IMR-90 (cell line): ENCODE data around the gene CA4. TPM values are rescaled to one million over a fixed set of nuclear protein-coding genes. Genes with fewer than 3 reads are reported as not detected.

Experiments used
- ATAC-seq: fragments of 200-7000 bp; cut with Tn5 transposase; 2 replicates; pipeline ENCODE4 v1.9.1; 2020; ENCODE audit warnings: low read depth, mild to moderate bottlenecking, moderate library complexity
- BruUV-seq: library from RNA; stranded (reverse); fragments of 400-500 nt; replicated peaks from 2 replicates; lab custom pipeline; 2021; lab: Mats Ljungman, UMichigan
- CTCF ChIA-PET: fragments of 300-600 bp; formaldehyde crosslinking; extraction: SDS; loops from one replicate; lab custom pipeline; 2021; ENCODE audit warnings: antibody characterized with exemption; lab: Yijun Ruan, JAX
- POLR2A ChIA-PET: fragments of 300-600 bp; sonication (Branson Sonifier 250); formaldehyde crosslinking; loops from one replicate; lab custom pipeline; 2022; ENCODE audit warnings: antibody characterized with exemption; ENCODE audit not compliant: unreplicated experiment; lab: Charles Lee
- DNase-seq: peaks from one replicate; pipeline ENCODE4 v3.0.0; 2013
- H2AFZ ChIP-seq: replicated peaks from 2 replicates; pipeline ENCODE3; 2013; ENCODE audit warnings: low read length, mild to moderate bottlenecking; ENCODE audit not compliant: poor library complexity
- H2AK5ac ChIP-seq: 2 replicates; pipeline ENCODE4 v1.6.1; 2013; ENCODE audit warnings: low read depth, low read length, inconsistent platforms
- H2AK9ac ChIP-seq: replicated peaks from 2 replicates; pipeline ENCODE3; 2013; ENCODE audit warnings: mild to moderate bottlenecking, low read depth, low read length, moderate library complexity; ENCODE audit not compliant: poor library complexity
- H2BK120ac ChIP-seq: 2 replicates; pipeline ENCODE4 v1.6.1; 2013; ENCODE audit warnings: low read depth, low read length, inconsistent platforms
- H2BK15ac ChIP-seq: 3 replicates; pipeline ENCODE4 v1.6.1; 2013; ENCODE audit warnings: low read depth, low read length, inconsistent platforms
- H2BK20ac ChIP-seq: 2 replicates; pipeline ENCODE4 v1.6.1; 2013; ENCODE audit warnings: low read depth, mild to moderate bottlenecking, inconsistent platforms, low read length, moderate library complexity
- H2BK5ac ChIP-seq: 2 replicates; pipeline ENCODE4 v1.6.1; 2013; ENCODE audit warnings: mild to moderate bottlenecking, low read depth, low read length, inconsistent platforms; ENCODE audit not compliant: poor library complexity, severe bottlenecking
- H3K14ac ChIP-seq: replicated peaks from 2 replicates; pipeline ENCODE4 v1.6.1; 2013; ENCODE audit warnings: low read depth, low read length, inconsistent platforms
- H3K18ac ChIP-seq: 2 replicates; pipeline ENCODE4 v1.6.1; 2013; ENCODE audit warnings: low read depth, low read length, control low read depth
- H3K23ac ChIP-seq: 2 replicates; pipeline ENCODE4 v1.6.1; 2013; ENCODE audit warnings: low read depth, low read length, inconsistent platforms
- H3K27ac ChIP-seq: 2 replicates; pipeline ENCODE4 v1.5.1; 2013; ENCODE audit warnings: mild to moderate bottlenecking, control low read depth, low read length; ENCODE audit not compliant: insufficient read depth
- H3K27me3 ChIP-seq: 2 replicates; pipeline ENCODE4 v1.6.1; 2013; ENCODE audit warnings: low read length; ENCODE audit not compliant: control insufficient read depth, insufficient read depth
- H3K36me3 ChIP-seq: 2 replicates; pipeline ENCODE4 v1.6.1; 2013; ENCODE audit warnings: low read length, mixed read lengths; ENCODE audit not compliant: control insufficient read depth, insufficient read depth
- H3K4ac ChIP-seq: 2 replicates; pipeline ENCODE4 v1.6.1; 2013; ENCODE audit warnings: low read depth, low read length, inconsistent platforms
- H3K4me1 ChIP-seq: 2 replicates; pipeline ENCODE4 v1.6.1; 2013; ENCODE audit warnings: low read length, mixed read lengths; ENCODE audit not compliant: control insufficient read depth, insufficient read depth
- H3K4me2 ChIP-seq: 2 replicates; pipeline ENCODE4 v1.6.1; 2013; ENCODE audit warnings: low read depth, mild to moderate bottlenecking, control low read depth, low read length, moderate library complexity
- H3K4me3 ChIP-seq: 2 replicates; pipeline ENCODE4 v1.5.1; 2013; ENCODE audit warnings: low read depth, mild to moderate bottlenecking, control low read depth, low read length, moderate library complexity; ENCODE audit not compliant: insufficient read depth
- H3K56ac ChIP-seq: 2 replicates; pipeline ENCODE4 v1.6.1; 2013; ENCODE audit warnings: low read length, inconsistent platforms; ENCODE audit not compliant: insufficient read depth; ENCODE audit errors: extremely low read depth
- H3K79me1 ChIP-seq, 2 experiments: 2 replicates each; pipeline ENCODE4 v1.6.1; 2013; ENCODE audit warnings: low read length in 2 of 2, inconsistent platforms in 1 of 2, low read depth in 1 of 2
- H3K9ac ChIP-seq: 2 replicates; pipeline ENCODE4 v1.6.1; 2013; ENCODE audit warnings: low read depth, low read length, control low read depth
- H3K9me1 ChIP-seq: 2 replicates; pipeline ENCODE4 v1.6.1; 2013; ENCODE audit warnings: low read length, inconsistent platforms; ENCODE audit not compliant: insufficient read depth
- H3K9me3 ChIP-seq: 2 replicates; pipeline ENCODE4 v1.6.1; 2013; ENCODE audit warnings: low read length; ENCODE audit not compliant: control insufficient read depth, insufficient read depth
- H4K20me1 ChIP-seq: 2 replicates; pipeline ENCODE4 v1.6.1; 2013; ENCODE audit warnings: low read length, inconsistent platforms; ENCODE audit not compliant: insufficient read depth
- H4K5ac ChIP-seq: 2 replicates; pipeline ENCODE4 v1.6.1; 2013; ENCODE audit warnings: mild to moderate bottlenecking, low read depth, low read length, control low read depth
- H4K8ac ChIP-seq, 2 experiments: 2 replicates each; pipeline ENCODE4 v1.6.1; 2013; ENCODE audit warnings: low read depth in 2 of 2, low read length in 2 of 2, control low read depth in 1 of 2, inconsistent platforms in 1 of 2
- H4K91ac ChIP-seq: 2 replicates; pipeline ENCODE4 v1.6.1; 2013; ENCODE audit warnings: low read depth, low read length, inconsistent platforms; ENCODE audit not compliant: insufficient read depth
- FOS ChIP-seq: fragments of 150-350 bp; IDR thresholded peaks from 2 replicates; pipeline ENCODE4 v1.6.1; 2016; ENCODE audit warnings: low read depth, low read length
- WGBS, 2 experiments: methylation state at CpG; one replicate each; pipeline versions ENCODE4 v1.1.5 to v1.1.7; 2013; ENCODE audit warnings: missing lambda C conversion rate in 2 of 2; ENCODE audit not compliant: insufficient read length in 1 of 2; ENCODE audit errors: extremely low coverage in 2 of 2; 5-methylcytosine and 5-hydroxymethylcytosine counted together
- dilution Hi-C: fragments of 300-500 bp; cut with HindIII; formaldehyde crosslinking; loops from one replicate; pipeline ENCODE4 v1.14.3; 2018; ENCODE audit warnings: low sequenced_read_pairs; ENCODE audit not compliant: unreplicated experiment
- in situ Hi-C: fragments of 300-500 bp; cut with MboI; formaldehyde crosslinking; loops from 3 replicates; pipeline ENCODE4 v1.14.3; 2019; ENCODE audit warnings: low sequenced_read_pairs, inconsistent platforms, mixed read lengths
- intact Hi-C: fragments of 100-400 bp; cut with micrococcal nuclease; formaldehyde crosslinking; loops from 2 replicates; pipeline ENCODE4 v1.10.0; 2022
- polyA plus RNA-seq, 3 experiments: library from polyadenylated mRNA; depleted of rRNA; stranded (reverse); fragments of >200 nt; gene quantifications; 2 replicates each; pipeline ENCODE4 v1.2.3, GENCODE V29; 2012; ENCODE audit warnings: low replicate concordance in 1 of 3
- total RNA-seq: library from RNA; depleted of rRNA; stranded (reverse); fragments of >200 nt; gene quantifications from 2 replicates; pipeline ENCODE4 v1.2.3, GENCODE V29; 2012
- TF ChIP-seq, protein P1 (sequence below): conservative IDR thresholded peaks from 2 replicates; pipeline ENCODE4 v1.5.1; 2012; ENCODE audit warnings: mild to moderate bottlenecking, low read depth, low read length, improper control_type of control experiment

The CA4 gene
- total and polyA plus RNA-seq, 2 of the 4 experiments (the other 2 are of a cell fraction), result not detected

DNA sequence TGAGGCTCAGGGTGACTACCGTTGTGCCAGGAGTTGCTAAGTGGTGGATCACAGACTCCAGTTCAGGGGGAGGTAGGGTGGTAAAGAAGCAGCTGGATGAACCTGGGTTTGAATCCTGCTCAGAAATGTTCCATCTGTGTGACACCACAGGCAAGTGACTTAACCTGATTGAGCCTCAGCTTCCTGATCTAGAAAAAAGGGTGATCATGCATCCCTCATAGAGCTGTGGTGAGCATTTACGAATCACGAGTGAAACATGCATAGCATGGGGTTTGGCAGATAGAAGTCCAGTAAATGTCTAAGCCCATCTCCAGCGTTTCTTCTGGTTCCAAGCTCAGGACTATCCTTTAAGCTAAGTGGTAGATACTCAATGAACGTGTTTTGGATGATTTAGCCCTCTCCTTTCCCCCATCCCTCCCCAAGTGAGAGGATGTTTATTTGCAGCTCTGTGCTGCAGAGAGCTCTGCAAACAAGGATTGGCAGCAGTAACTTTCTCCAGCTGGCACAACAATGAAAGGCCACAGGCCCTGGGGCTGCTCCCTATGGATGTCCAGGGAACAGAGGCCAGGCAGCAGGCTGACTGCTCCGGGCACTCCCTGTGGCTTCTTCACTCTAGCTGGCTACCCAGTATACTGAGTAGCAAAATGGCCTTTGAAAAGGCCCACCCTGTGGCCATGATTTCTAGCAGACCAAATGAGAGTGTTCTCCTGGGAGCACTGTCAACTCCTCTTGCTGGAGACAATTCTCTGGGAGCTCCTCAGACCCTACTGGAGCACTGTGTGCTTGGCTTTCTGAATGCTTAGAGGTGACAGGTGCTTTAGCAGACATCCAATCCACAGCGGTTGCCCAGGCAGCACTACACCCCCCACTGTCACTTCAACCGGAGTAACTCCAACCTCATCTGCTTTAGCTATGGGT is 21.3 kb downstream of the CA4 start (continued):
- TF ChIP-seq, protein P1, sequence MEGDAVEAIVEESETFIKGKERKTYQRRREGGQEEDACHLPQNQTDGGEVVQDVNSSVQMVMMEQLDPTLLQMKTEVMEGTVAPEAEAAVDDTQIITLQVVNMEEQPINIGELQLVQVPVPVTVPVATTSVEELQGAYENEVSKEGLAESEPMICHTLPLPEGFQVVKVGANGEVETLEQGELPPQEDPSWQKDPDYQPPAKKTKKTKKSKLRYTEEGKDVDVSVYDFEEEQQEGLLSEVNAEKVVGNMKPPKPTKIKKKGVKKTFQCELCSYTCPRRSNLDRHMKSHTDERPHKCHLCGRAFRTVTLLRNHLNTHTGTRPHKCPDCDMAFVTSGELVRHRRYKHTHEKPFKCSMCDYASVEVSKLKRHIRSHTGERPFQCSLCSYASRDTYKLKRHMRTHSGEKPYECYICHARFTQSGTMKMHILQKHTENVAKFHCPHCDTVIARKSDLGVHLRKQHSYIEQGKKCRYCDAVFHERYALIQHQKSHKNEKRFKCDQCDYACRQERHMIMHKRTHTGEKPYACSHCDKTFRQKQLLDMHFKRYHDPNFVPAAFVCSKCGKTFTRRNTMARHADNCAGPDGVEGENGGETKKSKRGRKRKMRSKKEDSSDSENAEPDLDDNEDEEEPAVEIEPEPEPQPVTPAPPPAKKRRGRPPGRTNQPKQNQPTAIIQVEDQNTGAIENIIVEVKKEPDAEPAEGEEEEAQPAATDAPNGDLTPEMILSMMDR, result no peak

DNA sequence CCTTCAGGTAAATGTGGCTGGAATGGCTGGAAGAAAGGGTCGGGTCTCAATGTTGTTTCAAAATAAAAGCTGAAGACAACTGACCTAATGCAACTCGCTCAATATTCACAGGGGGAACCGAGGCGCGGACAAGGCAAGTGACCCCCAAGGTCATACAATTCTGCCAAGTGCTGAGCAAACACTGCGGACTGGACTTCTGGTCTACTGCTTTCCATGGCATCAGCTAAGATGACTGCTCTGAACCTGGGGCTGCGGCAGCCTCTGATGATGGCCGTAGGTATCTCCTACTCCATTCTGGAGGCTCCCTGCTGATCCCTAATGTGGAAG is 21.9 kb downstream of the CA4 start:
- DNase-seq, result no peak
- Histone ChIP-seq H4K91ac (no peak overlapping the region), H3K4me2 (no peak overlapping the region), H2BK120ac (no peak overlapping the region), H3K9me3 (no peaks in the 10 kb centered on the region), H4K20me1 (no peaks in the 10 kb centered on the region), H3K36me3 (peaks cover 1% of the 10 kb centered on the region; the same call in 1 of the 2 replicates), H3K4me1 (peaks cover 8% of the 10 kb centered on the region), H3K27me3 (no peaks in the 10 kb centered on the region), H2AK5ac (no peak overlapping the region), H3K27ac (no peak overlapping the region), H3K79me1 (no peaks in the 10 kb centered on the region), H3K4me3 (no peak overlapping the region), H3K23ac (no peak overlapping the region), H3K9me1 (peaks cover 16% of the 10 kb centered on the region), H2BK15ac (no peak overlapping the region), H3K18ac (no peak overlapping the region), H2BK20ac (no peak overlapping the region), H3K4ac (no peak overlapping the region), H4K8ac (no peak overlapping the region), H4K5ac (no peak overlapping the region), H3K14ac (no peak overlapping the region), H2AK9ac (no peak overlapping the region), H2AFZ (no peak overlapping the region), H3K9ac (no peak overlapping the region), H3K56ac (no peak overlapping the region), H2BK5ac (no peak overlapping the region)
- no peak for TF ChIP-seq FOS
- TF ChIP-seq, protein P1, result no peak
- BruUV-seq, result no TSS peak
- intact Hi-C loops (loop anchor here (2.0 kb wide), 1 partner anchor 29 kb away; no protein-coding TSS in a partner anchor), in situ Hi-C loops (no loop called here), dilution Hi-C loops (no loop called here)
- 94% methylated on average over 5 of the region's 8 CpGs; no CpG with 5 or more reads in 1 of the 2 experiments for WGBS, 2 experiments
- CTCF ChIA-PET, result no interaction called here
- ATAC-seq, result no peak
- POLR2A ChIA-PET, result no interaction called here
